ENCODE results near the gene YTHDF1.

Gene YTHDF1

DNA sequence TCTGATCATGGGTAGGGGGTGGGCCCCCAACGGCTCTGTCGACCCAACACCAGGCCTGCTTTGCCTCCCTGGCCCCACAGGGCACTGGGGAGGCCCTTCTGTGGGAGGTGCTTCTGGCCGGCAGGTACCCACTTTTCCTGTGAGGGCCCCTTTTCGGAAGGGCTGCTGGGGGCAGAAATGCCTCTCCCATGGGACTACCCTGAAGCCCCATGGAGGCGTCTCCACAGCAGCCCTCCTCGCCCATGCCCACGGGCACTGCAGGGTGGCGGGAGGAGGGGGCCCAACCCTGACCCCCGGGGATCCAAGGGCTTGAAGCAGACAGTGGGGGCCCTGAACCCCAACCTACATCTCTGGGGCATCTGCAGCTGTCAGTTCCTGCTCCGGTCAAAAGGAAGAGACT is 22.1 kb upstream of the YTHDF1 start:
- Histone ChIP-seq H3K4me3 (ENCODE audit: low read depth, low read length) (no peak overlapping the region), H3K36me3 (ENCODE audit: control insufficient read depth in 2 of 2, insufficient read depth in 1 of 2, low read length in 2 of 2) (no peaks in the 10 kb centered on the region), H3K27ac (ENCODE audit: extremely low read depth, low read depth, low read length) (no peak overlapping the region), H3K4me1 (ENCODE audit: control insufficient read depth, insufficient read depth, low read length) (no peaks in the 10 kb centered on the region), H3K9me3 (ENCODE audit: control insufficient read depth, insufficient read depth, low read depth, low read length) (no peaks in the 10 kb centered on the region)
- ChIA-PET CTCF (interaction anchor here (7.0 kb wide), 1 partner anchor 14 kb away, joined by 72 read pairs; no protein-coding TSS in a partner anchor), POLR2A (interaction anchor here (0.6 kb wide), 1 partner anchor 656 kb away, joined by 5 read pairs; no protein-coding TSS in a partner anchor)
- TF ChIP-seq GLIS1 (tag by site-specific recombination; IDR thresholded peaks at IDR 0.05) (peak; percentile 5; the same call in 1 of the 2 replicates), PATZ1 (tag by site-specific recombination; IDR thresholded peaks at IDR 0.05) (no peak), ZNF514 (tag by site-specific recombination; IDR thresholded peaks at IDR 0.05) (no peak)

- H3K4me1 ChIP-seq (ENCODE audit: control insufficient read depth, insufficient read depth, low read length) = no peaks in the 10 kb centered on the region
- no peaks in the 10 kb centered on the region for H3K36me3 ChIP-seq (ENCODE audit: control insufficient read depth in 2 of 2, insufficient read depth in 1 of 2, low read length in 2 of 2)
- ChIA-PET CTCF (interaction anchor here (1.8 to 7.0 kb wide), 2 partner anchors 13 to 17 kb away, joined by 4 to 72 read pairs; no protein-coding TSS in a partner anchor), POLR2A (interaction anchor here (1.0 kb wide), 1 partner anchor 37 kb away, joined by 3 read pairs; no protein-coding TSS in a partner anchor)
- H3K9me3 ChIP-seq (ENCODE audit: control insufficient read depth, insufficient read depth, low read depth, low read length) = no peaks in the 10 kb centered on the region
- H3K27ac ChIP-seq (ENCODE audit: extremely low read depth, low read depth, low read length) = no peak overlapping the region
- TF ChIP-seq HOXC10 (CRISPR knock-in tag; IDR thresholded peaks at IDR 0.05) = no peak
- no peak for TF ChIP-seq ZXDB (tag by site-specific recombination; IDR thresholded peaks at IDR 0.05)
- no peak for TF ChIP-seq OSR2 (tag by site-specific recombination; IDR thresholded peaks at IDR 0.05)
- no peak for TF ChIP-seq ZNF138 (tag by site-specific recombination; IDR thresholded peaks at IDR 0.05; ENCODE audit: borderline replicate concordance)
- no peak for TF ChIP-seq ZNF658 (tag by site-specific recombination; IDR thresholded peaks at IDR 0.05)
- TF ChIP-seq ZNF837 (tag by site-specific recombination; IDR thresholded peaks at IDR 0.05) = no peak
- no peak for TF ChIP-seq GFI1B (tag by site-specific recombination; IDR thresholded peaks at IDR 0.05)
- no peak for TF ChIP-seq MZF1 (tag by site-specific recombination; IDR thresholded peaks at IDR 0.05; ENCODE audit: borderline replicate concordance)
- TF ChIP-seq KLF9 (tag by site-specific recombination; IDR thresholded peaks at IDR 0.05; ENCODE audit: low read depth) = no peak
- TF ChIP-seq ZSCAN23 (tag by site-specific recombination; IDR thresholded peaks at IDR 0.05) = no peak
- no peak for TF ChIP-seq ZNF48 (tag by site-specific recombination; IDR thresholded peaks at IDR 0.05)
- TF ChIP-seq, protein P1, sequence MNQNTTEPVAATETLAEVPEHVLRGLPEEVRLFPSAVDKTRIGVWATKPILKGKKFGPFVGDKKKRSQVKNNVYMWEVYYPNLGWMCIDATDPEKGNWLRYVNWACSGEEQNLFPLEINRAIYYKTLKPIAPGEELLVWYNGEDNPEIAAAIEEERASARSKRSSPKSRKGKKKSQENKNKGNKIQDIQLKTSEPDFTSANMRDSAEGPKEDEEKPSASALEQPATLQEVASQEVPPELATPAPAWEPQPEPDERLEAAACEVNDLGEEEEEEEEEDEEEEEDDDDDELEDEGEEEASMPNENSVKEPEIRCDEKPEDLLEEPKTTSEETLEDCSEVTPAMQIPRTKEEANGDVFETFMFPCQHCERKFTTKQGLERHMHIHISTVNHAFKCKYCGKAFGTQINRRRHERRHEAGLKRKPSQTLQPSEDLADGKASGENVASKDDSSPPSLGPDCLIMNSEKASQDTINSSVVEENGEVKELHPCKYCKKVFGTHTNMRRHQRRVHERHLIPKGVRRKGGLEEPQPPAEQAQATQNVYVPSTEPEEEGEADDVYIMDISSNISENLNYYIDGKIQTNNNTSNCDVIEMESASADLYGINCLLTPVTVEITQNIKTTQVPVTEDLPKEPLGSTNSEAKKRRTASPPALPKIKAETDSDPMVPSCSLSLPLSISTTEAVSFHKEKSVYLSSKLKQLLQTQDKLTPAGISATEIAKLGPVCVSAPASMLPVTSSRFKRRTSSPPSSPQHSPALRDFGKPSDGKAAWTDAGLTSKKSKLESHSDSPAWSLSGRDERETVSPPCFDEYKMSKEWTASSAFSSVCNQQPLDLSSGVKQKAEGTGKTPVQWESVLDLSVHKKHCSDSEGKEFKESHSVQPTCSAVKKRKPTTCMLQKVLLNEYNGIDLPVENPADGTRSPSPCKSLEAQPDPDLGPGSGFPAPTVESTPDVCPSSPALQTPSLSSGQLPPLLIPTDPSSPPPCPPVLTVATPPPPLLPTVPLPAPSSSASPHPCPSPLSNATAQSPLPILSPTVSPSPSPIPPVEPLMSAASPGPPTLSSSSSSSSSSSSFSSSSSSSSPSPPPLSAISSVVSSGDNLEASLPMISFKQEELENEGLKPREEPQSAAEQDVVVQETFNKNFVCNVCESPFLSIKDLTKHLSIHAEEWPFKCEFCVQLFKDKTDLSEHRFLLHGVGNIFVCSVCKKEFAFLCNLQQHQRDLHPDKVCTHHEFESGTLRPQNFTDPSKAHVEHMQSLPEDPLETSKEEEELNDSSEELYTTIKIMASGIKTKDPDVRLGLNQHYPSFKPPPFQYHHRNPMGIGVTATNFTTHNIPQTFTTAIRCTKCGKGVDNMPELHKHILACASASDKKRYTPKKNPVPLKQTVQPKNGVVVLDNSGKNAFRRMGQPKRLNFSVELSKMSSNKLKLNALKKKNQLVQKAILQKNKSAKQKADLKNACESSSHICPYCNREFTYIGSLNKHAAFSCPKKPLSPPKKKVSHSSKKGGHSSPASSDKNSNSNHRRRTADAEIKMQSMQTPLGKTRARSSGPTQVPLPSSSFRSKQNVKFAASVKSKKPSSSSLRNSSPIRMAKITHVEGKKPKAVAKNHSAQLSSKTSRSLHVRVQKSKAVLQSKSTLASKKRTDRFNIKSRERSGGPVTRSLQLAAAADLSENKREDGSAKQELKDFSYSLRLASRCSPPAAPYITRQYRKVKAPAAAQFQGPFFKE (tag by site-specific recombination; IDR thresholded peaks at IDR 0.05; ENCODE audit: borderline replicate concordance) = no peak
- no peak for TF ChIP-seq ZNF302 (tag by site-specific recombination; IDR thresholded peaks at IDR 0.05; ENCODE audit: low read depth)
- no peak overlapping the region for H3K4me3 ChIP-seq (ENCODE audit: low read depth, low read length)
Measured at GRCh38 chr20:63236116-63236837, 20.3 kb upstream of the YTHDF1 start.
